BJ (cell line): ENCODE data around the gene ZFAND3. TPM values are rescaled to one million over a fixed set of nuclear protein-coding genes. Genes with fewer than 3 reads are reported as not detected.

Experiments used
- CTCF ChIA-PET: fragments of 350-600 bp; formaldehyde crosslinking; extraction: SDS; loops from one replicate; lab custom pipeline; 2021; ENCODE audit warnings: antibody characterized with exemption, inconsistent platforms; lab: Yijun Ruan, JAX
- POLR2A ChIA-PET: fragments of 300-600 bp; sonication (Branson Sonifier 250); formaldehyde crosslinking; extraction: SDS; loops from one replicate; lab custom pipeline; 2021; ENCODE audit warnings: antibody characterized with exemption; lab: Charles Lee
- DNase-seq: peaks from one replicate; pipeline ENCODE4 v3.0.0-alpha.2; 2011; ENCODE audit warnings: low read depth
- H3K27me3 ChIP-seq: 2 replicates; pipeline ENCODE4 v1.6.0; 2011; ENCODE audit warnings: low read length; ENCODE audit not compliant: control insufficient read depth, insufficient read depth
- H3K36me3 ChIP-seq: 2 replicates; pipeline ENCODE4 v1.5.1; 2011; ENCODE audit warnings: low read length; ENCODE audit not compliant: control insufficient read depth, insufficient read depth
- H3K4me3 ChIP-seq: 2 replicates; pipeline ENCODE4 v1.5.1; 2011; ENCODE audit warnings: low read depth, mild to moderate bottlenecking, control low read depth, low read length
- polyA plus RNA-seq: library from polyadenylated mRNA; depleted of rRNA; stranded (reverse); fragments of >200 nt; gene quantifications from 2 replicates; pipeline ENCODE4 v1.2.3, GENCODE V29; 2011
- TF ChIP-seq, protein P1 (sequence below): IDR thresholded peaks from 2 replicates; pipeline ENCODE4 v1.5.1; 2011; ENCODE audit warnings: low read depth, mild to moderate bottlenecking, control low read depth, inconsistent platforms, low read length, moderate library complexity; ENCODE audit not compliant: insufficient read depth

ZFAND3 gene
- polyA plus RNA-seq, 1 experiment = 15.5 TPM

DNA sequence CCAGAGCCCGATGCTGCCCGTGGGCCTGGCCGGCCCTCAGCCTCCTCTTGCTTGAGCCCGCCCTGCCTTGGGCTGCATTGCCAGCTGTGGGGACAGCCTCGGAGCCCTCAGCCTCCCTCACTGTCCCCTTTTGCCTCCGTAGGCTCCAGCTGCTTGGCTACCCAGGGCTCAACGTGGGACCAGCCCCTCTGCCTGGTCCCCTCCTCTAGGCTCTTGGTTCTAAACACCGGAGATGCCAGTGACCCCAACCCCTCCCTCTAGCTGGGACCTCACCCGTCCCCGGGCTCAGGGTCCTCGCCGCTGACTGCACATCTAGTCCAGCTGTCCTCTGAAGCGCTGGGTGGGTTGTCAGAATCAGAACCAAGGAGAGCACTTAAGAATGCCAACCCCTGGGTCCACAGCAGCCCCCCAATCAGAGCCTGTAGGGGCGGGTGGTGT lies 345.2 kb downstream of the ZFAND3 start:
- ChIA-PET POLR2A (no interaction called here), CTCF (interaction anchor here (1.7 kb wide), 1 partner anchor 12 kb away, joined by 5 read pairs; no protein-coding TSS in a partner anchor)
- DNase-seq = no peak
- H3K36me3 ChIP-seq = no peaks in the 10 kb centered on the region
- no peak overlapping the region for H3K4me3 ChIP-seq
- no peaks in the 10 kb centered on the region for H3K27me3 ChIP-seq
- TF ChIP-seq, protein P1, sequence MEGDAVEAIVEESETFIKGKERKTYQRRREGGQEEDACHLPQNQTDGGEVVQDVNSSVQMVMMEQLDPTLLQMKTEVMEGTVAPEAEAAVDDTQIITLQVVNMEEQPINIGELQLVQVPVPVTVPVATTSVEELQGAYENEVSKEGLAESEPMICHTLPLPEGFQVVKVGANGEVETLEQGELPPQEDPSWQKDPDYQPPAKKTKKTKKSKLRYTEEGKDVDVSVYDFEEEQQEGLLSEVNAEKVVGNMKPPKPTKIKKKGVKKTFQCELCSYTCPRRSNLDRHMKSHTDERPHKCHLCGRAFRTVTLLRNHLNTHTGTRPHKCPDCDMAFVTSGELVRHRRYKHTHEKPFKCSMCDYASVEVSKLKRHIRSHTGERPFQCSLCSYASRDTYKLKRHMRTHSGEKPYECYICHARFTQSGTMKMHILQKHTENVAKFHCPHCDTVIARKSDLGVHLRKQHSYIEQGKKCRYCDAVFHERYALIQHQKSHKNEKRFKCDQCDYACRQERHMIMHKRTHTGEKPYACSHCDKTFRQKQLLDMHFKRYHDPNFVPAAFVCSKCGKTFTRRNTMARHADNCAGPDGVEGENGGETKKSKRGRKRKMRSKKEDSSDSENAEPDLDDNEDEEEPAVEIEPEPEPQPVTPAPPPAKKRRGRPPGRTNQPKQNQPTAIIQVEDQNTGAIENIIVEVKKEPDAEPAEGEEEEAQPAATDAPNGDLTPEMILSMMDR = no peak

DNA sequence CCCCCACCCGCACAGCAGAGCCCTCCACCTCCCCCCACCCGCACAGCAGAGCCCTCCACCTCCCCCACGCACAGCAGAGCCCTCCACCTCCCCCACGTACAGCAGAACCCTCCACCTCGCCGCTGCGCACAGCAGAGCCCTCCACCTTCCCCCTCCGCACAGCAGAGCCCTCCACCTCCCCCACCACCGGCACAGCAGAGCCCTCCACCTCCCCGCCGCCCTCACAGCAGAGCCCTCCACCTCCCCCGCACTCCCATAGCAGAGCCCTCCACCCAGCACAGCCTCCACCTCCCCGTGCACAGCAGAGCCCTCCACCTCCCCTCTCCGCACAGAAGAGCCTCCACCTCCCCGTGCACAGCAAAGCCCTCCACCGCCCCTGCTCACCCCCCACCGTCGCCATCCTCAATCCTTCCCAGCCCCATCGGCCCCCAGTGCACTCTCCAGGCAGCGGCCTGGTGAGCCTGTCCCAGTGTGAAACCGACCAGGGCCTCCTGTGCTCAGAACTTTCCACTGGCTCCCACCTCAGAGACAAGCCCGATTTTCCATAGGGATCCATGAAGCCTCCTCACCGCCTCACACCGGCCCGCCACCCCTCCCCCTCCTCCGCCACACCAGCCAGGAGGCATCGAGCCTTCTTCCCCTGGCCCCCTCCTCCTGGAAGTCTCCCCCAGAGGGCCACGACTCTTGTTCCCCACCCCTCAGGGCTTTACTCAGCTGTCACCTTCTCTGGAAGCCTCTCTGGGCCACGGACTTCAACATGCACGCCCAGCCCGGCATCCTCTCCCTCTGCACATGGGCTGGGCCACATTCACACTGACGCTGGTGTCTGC lies 347.1 kb downstream of the ZFAND3 start:
- Histone ChIP-seq H3K4me3 (no peak overlapping the region), H3K36me3 (no peaks in the 10 kb centered on the region), H3K27me3 (no peaks in the 10 kb centered on the region)
- TF ChIP-seq, protein P1 = no peak
- CTCF ChIA-PET = no interaction called here
- POLR2A ChIA-PET = no interaction called here
- no peak for DNase-seq

DNA sequence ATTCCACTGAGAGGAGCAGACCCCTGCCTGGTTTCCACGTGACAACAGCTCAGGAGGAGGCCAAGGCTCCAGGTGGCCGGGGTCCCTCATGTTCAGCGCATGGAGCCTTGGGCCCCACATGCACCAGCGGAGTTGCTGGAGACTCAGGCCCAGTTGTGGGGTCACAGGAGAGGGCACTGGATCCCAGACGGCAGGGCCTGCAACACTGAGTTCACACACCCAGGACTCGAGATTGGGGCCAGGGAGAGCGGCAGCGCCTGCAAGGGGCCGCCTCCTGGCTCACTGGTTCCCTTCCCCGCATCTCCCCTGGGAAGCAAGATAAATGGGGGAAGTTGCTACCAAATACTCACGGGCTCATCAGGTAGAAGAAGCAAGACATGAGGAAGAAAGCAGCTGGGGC lies 348.1 kb downstream of the ZFAND3 start:
- CTCF ChIA-PET = no interaction called here

DNA sequence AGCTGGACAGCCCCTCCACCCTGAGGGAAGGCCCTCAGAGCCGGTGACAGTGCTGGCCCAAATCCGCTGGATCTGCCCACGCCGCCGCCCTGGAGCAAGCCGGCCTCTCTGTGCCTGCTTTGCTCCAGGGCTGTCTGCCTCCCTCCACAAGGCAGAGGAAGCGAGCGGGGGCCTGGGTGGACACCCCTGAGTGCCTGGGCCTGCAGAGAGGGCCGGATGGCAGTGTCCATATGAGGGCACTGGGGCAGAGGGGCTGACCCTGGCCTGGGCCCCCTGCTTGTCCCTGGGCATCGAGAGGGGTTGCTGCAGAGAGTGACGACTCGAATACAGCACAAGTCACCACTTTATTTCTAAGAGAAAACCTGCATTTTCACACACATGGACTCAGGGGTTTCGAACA lies 348.6 kb downstream of the ZFAND3 start:
- CTCF ChIA-PET = no interaction called here
- POLR2A ChIA-PET = interaction anchor here (0.6 kb wide), 1 partner anchor 73 kb away, joined by 3 read pairs; no protein-coding TSS in a partner anchor
- H3K4me3 ChIP-seq = no peak overlapping the region
- DNase-seq = no peak
- TF ChIP-seq, protein P1 = no peak
- peaks cover 2% of the 10 kb centered on the region; the same call in 1 of the 2 replicates for H3K36me3 ChIP-seq
- no peaks in the 10 kb centered on the region for H3K27me3 ChIP-seq

More for the DNA sequence above, 348.1 kb downstream of the ZFAND3 start:
- H3K36me3 ChIP-seq = peaks cover 2% of the 10 kb centered on the region; the same call in 1 of the 2 replicates
- POLR2A ChIA-PET = no interaction called here
- no peak overlapping the region for H3K4me3 ChIP-seq
- no peaks in the 10 kb centered on the region for H3K27me3 ChIP-seq
- no peak for DNase-seq
- TF ChIP-seq, protein P1 = no peak

DNA sequence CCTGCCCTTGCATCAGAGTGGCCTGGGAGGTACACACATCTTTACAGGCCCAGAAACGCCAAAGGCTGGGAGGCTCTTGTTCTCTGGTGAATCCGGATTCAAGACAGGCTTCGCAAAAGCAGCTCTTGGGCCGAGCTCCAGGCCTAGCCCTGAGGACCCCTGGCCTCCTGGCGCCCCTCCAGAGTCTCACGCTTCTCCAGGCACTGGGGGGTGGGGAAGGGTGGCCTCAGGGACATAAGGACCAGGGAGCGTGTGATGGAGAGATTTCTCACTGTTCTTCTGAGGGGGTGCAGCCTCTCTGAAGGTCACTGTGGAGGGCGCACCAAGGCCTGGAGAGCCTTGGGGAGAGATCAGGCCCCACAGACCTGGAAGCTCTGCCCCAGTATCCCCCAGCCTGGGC lies 349.2 kb downstream of the ZFAND3 start:
- Histone ChIP-seq H3K36me3 (peaks cover 2% of the 10 kb centered on the region; the same call in 1 of the 2 replicates), H3K4me3 (no peak overlapping the region), H3K27me3 (no peaks in the 10 kb centered on the region)
- POLR2A ChIA-PET = interaction anchor here (0.6 kb wide), 1 partner anchor 72 kb away, joined by 3 read pairs; no protein-coding TSS in a partner anchor
- TF ChIP-seq, protein P1 = no peak
- no peak for DNase-seq
- CTCF ChIA-PET = no interaction called here
